ENCODE measurements around the gene BBS9. TPM values are rescaled to one million over a fixed set of nuclear protein-coding genes. Genes with fewer than 3 reads are reported as not detected.

The BBS9 gene
- total RNA-seq, 1 experiment from 2014 or later = 26.4 TPM

GRCh38 chr7:33624215-33624614 lies 494.9 kb downstream of the BBS9 start:
- Histone ChIP-seq H2AK5ac (ENCODE audit: insufficient read length, low read length) (no peak overlapping the region), H3K9me3 (ENCODE audit: control insufficient read depth, low read depth, low read length) (no peaks in the 10 kb centered on the region), H2BK120ac (ENCODE audit: low read depth, low read length, poor library complexity, severe bottlenecking) (no peak overlapping the region), H3K14ac (ENCODE audit: insufficient read depth, low read length) (no peak overlapping the region), H2BK20ac (ENCODE audit: low read depth, low read length, poor library complexity, severe bottlenecking) (no peak overlapping the region), H3K56ac (ENCODE audit: insufficient read length, low read depth, low read length) (no peak overlapping the region), H4K91ac (ENCODE audit: insufficient read length, low read depth, low read length) (no peak overlapping the region), H2BK5ac (ENCODE audit: insufficient read length, low read length) (no peak overlapping the region), H3K4me2 (ENCODE audit: insufficient read depth, insufficient read length, low read length) (no peak overlapping the region), H3K79me1 (ENCODE audit: insufficient read depth, low read depth, low read length, poor library complexity, severe bottlenecking) (no peaks in the 10 kb centered on the region), H3K27ac (ENCODE audit: insufficient read length, low read depth, low read length) (no peak overlapping the region), H3K23ac (ENCODE audit: insufficient read length, low read depth, low read length) (no peak overlapping the region), H3K27me3 (ENCODE audit: insufficient read depth, low read length) (no peaks in the 10 kb centered on the region), H4K5ac (ENCODE audit: insufficient read length, low read depth, low read length) (no peak overlapping the region), H3T11ph (ENCODE audit: low read length) (no peak overlapping the region), H2AFZ (ENCODE audit: low read length) (no peak overlapping the region), H3K4me1 (ENCODE audit: insufficient read depth, low read length) (no peaks in the 10 kb centered on the region), H4K20me1 (ENCODE audit: control insufficient read depth, insufficient read depth, insufficient read length) (no peaks in the 10 kb centered on the region), H3K4ac (ENCODE audit: low read depth, low read length) (no peak overlapping the region), H4K8ac (replicated peaks; ENCODE audit: insufficient read length, low read depth, low read length) (no peak overlapping the region), H3K18ac (ENCODE audit: insufficient read length, low read depth, low read length) (no peak overlapping the region), H3K9ac (ENCODE audit: extremely low read depth, insufficient read length, low read length) (no peak overlapping the region), H2BK12ac (ENCODE audit: insufficient read length, low read depth, low read length) (no peak overlapping the region), H3K79me2 (ENCODE audit: insufficient read depth, low read length) (no peaks in the 10 kb centered on the region), H2BK15ac (ENCODE audit: low read depth, low read length) (no peak overlapping the region), H3K23me2 (ENCODE audit: insufficient read length, low read depth, low read length, poor library complexity, severe bottlenecking) (no peaks in the 10 kb centered on the region)
- no peak for DNase-seq
- TF ChIP-seq CTCF (conservative IDR thresholded peaks at IDR 0.05) = no peak
- no peaks in the 10 kb centered on the region for H3K27me3 Mint-ChIP-seq (ENCODE audit: low read depth)
- no peak overlapping the region for H3K4me3 Mint-ChIP-seq
- peaks cover 12 to 14% of the 10 kb centered on the region in 2 experiments for H3K9me3 Mint-ChIP-seq
- H3K27ac Mint-ChIP-seq = no peak overlapping the region; a peak in 1 of 7 replicates
- peaks cover 6 to 11% of the 10 kb centered on the region in 2 experiments; a peak in 3 of 4 replicates for H3K4me1 Mint-ChIP-seq
- peaks cover 4 to 12% (median 9%) of the 10 kb centered on the region in 3 experiments; a peak in 6 of 7 replicates for H3K36me3 Mint-ChIP-seq (ENCODE audit: insufficient read depth in 1 of 3, low read depth in 3 of 3)
